CD4-positive, alpha-beta T cell (primary cell): ENCODE measurements around the gene TOB2. TPM values are rescaled to one million over a fixed set of nuclear protein-coding genes. Genes with fewer than 3 reads are reported as not detected.

ENCODE experiments used
- ATAC-seq: fragments of 200-7000 bp; cut with Tn5 transposase; one replicate; pipeline ENCODE4 v1.10.0; 2022; ENCODE audit warnings: mild to moderate bottlenecking; ENCODE audit not compliant: poor library complexity
- CTCF ChIA-PET: fragments of 350-600 bp; sonication (Branson Sonifier 250); formaldehyde crosslinking; loops from one replicate; lab custom pipeline; 2021; ENCODE audit warnings: antibody characterized with exemption, inconsistent platforms; lab: Charles Lee
- POLR2A ChIA-PET: fragments of 350-600 bp; sonication (Branson Sonifier 250); formaldehyde crosslinking; loops from one replicate; lab custom pipeline; 2021; ENCODE audit warnings: antibody characterized with exemption, inconsistent platforms; lab: Charles Lee
- DNase-seq, 14 experiments: peaks; one replicate each; pipeline ENCODE4 v3.0.0-alpha.2; 2013 to 2020; ENCODE audit warnings: mixed read lengths in 2 of 14
- H3K27ac ChIP-seq, 2 donors: one replicate each; pipeline versions ENCODE4 v1.5.1 to v1.7.0; 2013; ENCODE audit warnings: low read length in 2 of 2, low read depth in 1 of 2, mild to moderate bottlenecking in 1 of 2
- H3K27me3 ChIP-seq, 2 experiments: 1 replicate in 1 of 2; 2 replicates in 1 of 2; pipeline versions ENCODE4 v1.6.1 to v1.7.0; 2013; ENCODE audit warnings: low read length in 2 of 2, control low read depth in 1 of 2, mild to moderate bottlenecking in 1 of 2, moderate library complexity in 1 of 2; ENCODE audit not compliant: insufficient read depth in 2 of 2, control insufficient read depth in 1 of 2
- H3K36me3 ChIP-seq: one replicate; pipeline ENCODE4 v1.6.1; 2013; ENCODE audit warnings: low read length, control low read depth; ENCODE audit not compliant: insufficient read depth
- H3K4me1 ChIP-seq: one replicate; pipeline ENCODE4 v1.6.1; 2013; ENCODE audit warnings: low read length, control low read depth; ENCODE audit not compliant: insufficient read depth
- H3K4me3 ChIP-seq: one replicate; pipeline ENCODE4 v1.5.1; 2013; ENCODE audit warnings: mild to moderate bottlenecking, low read length, moderate library complexity
- H3K9me3 ChIP-seq, 2 experiments: 1 replicate in 1 of 2; 2 replicates in 1 of 2; pipeline versions ENCODE4 v1.6.1 to v1.7.0; 2013; ENCODE audit warnings: low read length in 2 of 2, mild to moderate bottlenecking in 2 of 2, control low read depth in 1 of 2, moderate library complexity in 1 of 2; ENCODE audit not compliant: control insufficient read depth in 1 of 2, insufficient read depth in 1 of 2
- H3K27ac Mint-ChIP-seq: one replicate; pipeline ENCODE4 v1.8.0; 2020; ENCODE audit warnings: mixed read lengths
- H3K27me3 Mint-ChIP-seq: one replicate; pipeline ENCODE4 v1.8.0; 2021; ENCODE audit warnings: mixed read lengths
- H3K36me3 Mint-ChIP-seq: one replicate; pipeline ENCODE4 v1.8.0; 2021; ENCODE audit warnings: low read depth, mixed read lengths
- H3K4me1 Mint-ChIP-seq: one replicate; pipeline ENCODE4 v1.8.0; 2021; ENCODE audit warnings: low read depth, mixed read lengths
- H3K4me3 Mint-ChIP-seq: one replicate; pipeline ENCODE4 v1.8.0; 2020; ENCODE audit warnings: mild to moderate bottlenecking, mixed read lengths
- H3K9me3 Mint-ChIP-seq: one replicate; pipeline ENCODE4 v1.8.0; 2020; ENCODE audit warnings: mixed read lengths
- CTCF ChIP-seq: fragments of 200-600 bp; IDR thresholded peaks from one replicate; pipeline ENCODE4 v1.8.0; 2022; ENCODE audit warnings: antibody characterized with exemption, mild to moderate bottlenecking
- intact Hi-C, 2 experiments: fragments of 100-400 bp; cut with DNase I in 1 of 2; cut with micrococcal nuclease in 1 of 2; formaldehyde crosslinking; loops; one replicate each; pipeline versions ENCODE4 v1.15.1 to v1.9.0; 2023 to 2025; cut with DNase I, micrococcal nuclease
- total RNA-seq, 174 experiments: library from RNA in 2 of 174; stranded (reverse) in 2 of 174; gene quantifications; one replicate each; pipeline ENCODE4 v1.2.3 and lab custom pipeline; 2021 to 2026

The TOB2 gene
- total RNA-seq, 2 experiments from 2014 or later: 21.0 to 26.7 TPM

GRCh38 chr22:41481131-41481830, 34.7 kb upstream of the TOB2 start:
- CTCF ChIA-PET: no interaction called here
- Mint-ChIP-seq H3K4me1 (peaks cover 50% of the 10 kb centered on the region), H3K27me3 (no peaks in the 10 kb centered on the region), H3K4me3 (no peak overlapping the region), H3K9me3 (no peaks in the 10 kb centered on the region), H3K27ac (no peak overlapping the region), H3K36me3 (peaks cover 11% of the 10 kb centered on the region)
- Histone ChIP-seq H3K27me3 (no peaks in the 10 kb centered on the region), H3K4me3 (no peak overlapping the region), H3K9me3 (no peaks in the 10 kb centered on the region), H3K27ac (no peak overlapping the region), H3K36me3 (peaks cover 29% of the 10 kb centered on the region), H3K4me1 (peaks cover 16% of the 10 kb centered on the region)
- ATAC-seq: no peak
- TF ChIP-seq CTCF: no peak
- POLR2A ChIA-PET: interaction anchor here (1.0 kb wide), 1 partner anchor 35 kb away, joined by 3 read pairs; the partner anchor contains the start of gene TOB2
- no peak for DNase-seq
- intact Hi-C loops: no loop called here

GRCh38 chr22:41480397-41480735, 33.8 kb upstream of the TOB2 start:
- no peak overlapping the region for H3K27ac ChIP-seq
- POLR2A ChIA-PET: no interaction called here

GRCh38 chr22:41479671-41480396, 33.2 kb upstream of the TOB2 start:
- Histone ChIP-seq H3K36me3 (peaks cover 28% of the 10 kb centered on the region), H3K9me3 (no peaks in the 10 kb centered on the region), H3K27me3 (no peaks in the 10 kb centered on the region), H3K27ac (no peak overlapping the region), H3K4me3 (no peak overlapping the region), H3K4me1 (peaks cover 16% of the 10 kb centered on the region)
- no peak for TF ChIP-seq CTCF
- intact Hi-C loops: loop anchor here in 1 of 2 experiments (5.0 kb wide), 1 partner anchor 42 kb away; no protein-coding TSS in a partner anchor
- Mint-ChIP-seq H3K27me3 (no peaks in the 10 kb centered on the region), H3K9me3 (no peaks in the 10 kb centered on the region), H3K27ac (no peak overlapping the region), H3K36me3 (peaks cover 11% of the 10 kb centered on the region), H3K4me1 (peaks cover 44% of the 10 kb centered on the region), H3K4me3 (no peak overlapping the region)
- ChIA-PET POLR2A (no interaction called here), CTCF (no interaction called here)
- DNase-seq (no peak), ATAC-seq (no peak)

More at GRCh38 chr22:41480397-41480735, 33.8 kb upstream of the TOB2 start:
- peaks cover 16% of the 10 kb centered on the region for H3K4me1 ChIP-seq
- Mint-ChIP-seq H3K4me1 (peaks cover 44% of the 10 kb centered on the region), H3K4me3 (no peak overlapping the region), H3K36me3 (peaks cover 11% of the 10 kb centered on the region), H3K27me3 (no peaks in the 10 kb centered on the region), H3K27ac (no peak overlapping the region), H3K9me3 (no peaks in the 10 kb centered on the region)
- CTCF ChIA-PET: no interaction called here
- no peak for DNase-seq
- H3K27me3 ChIP-seq: no peaks in the 10 kb centered on the region
- no peak overlapping the region for H3K4me3 ChIP-seq
- intact Hi-C loops: no loop called here
- no peak for ATAC-seq
- peaks cover 25% of the 10 kb centered on the region for H3K36me3 ChIP-seq
- H3K9me3 ChIP-seq: no peaks in the 10 kb centered on the region
- no peak for TF ChIP-seq CTCF
